Left ventricle myocardium inferior (tissue), 1 donor: ENCODE measurements around the gene DEAF1. TPM values are rescaled to one million over a fixed set of nuclear protein-coding genes. Genes with fewer than 3 reads are reported as not detected.
A peak's percentile ranks its signal among the peaks of the same experiment; 100 is the strongest.

Experiments used
- DNase-seq: peaks from one replicate; pipeline ENCODE4 v3.0.0-alpha.2; 2020
- H3K27ac ChIP-seq: fragments of 200-600 bp; replicated peaks from 2 replicates; pipeline ENCODE4 v1.8.0; 2021
- H3K27me3 ChIP-seq: fragments of 200-600 bp; 2 replicates; pipeline ENCODE4 v1.8.0; 2021; ENCODE audit warnings: low read depth
- H3K36me3 ChIP-seq: fragments of 200-600 bp; 2 replicates; pipeline ENCODE4 v1.8.0; 2021
- H3K4me1 ChIP-seq: fragments of 200-600 bp; 2 replicates; pipeline ENCODE4 v1.8.0; 2021
- H3K4me3 ChIP-seq: fragments of 200-600 bp; 2 replicates; pipeline ENCODE4 v1.8.0; 2021; ENCODE audit warnings: mild to moderate bottlenecking, moderate library complexity
- H3K9me3 ChIP-seq: fragments of 200-600 bp; replicated peaks from 2 replicates; pipeline ENCODE4 v1.8.0; 2021
- CTCF ChIP-seq: fragments of 200-600 bp; IDR thresholded peaks from 2 replicates; pipeline ENCODE4 v1.8.0; 2021; ENCODE audit warnings: antibody characterized with exemption, mild to moderate bottlenecking, borderline replicate concordance
- intact Hi-C: fragments of 100-400 bp; cut with micrococcal nuclease; formaldehyde crosslinking; loops from one replicate; pipeline ENCODE4 v1.11.0; 2022
- total RNA-seq: library from RNA; stranded (reverse); fragmentation: NEBNext Ultra II Directional; extraction: Animal tissue kit (Norgen Biotek cat#: 25700); gene quantifications from one replicate; pipeline ENCODE4 v1.2.1, GENCODE V29; 2021
- donor health status: DM: no; HTN: yes; CAD: no; lungs with severe emphysema.

Gene DEAF1
- total RNA-seq, 1 donor from 2014 or later, result 18.1 TPM

GRCh38 chr11:607971-608659, 86.9 kb downstream of the DEAF1 start:
- Histone ChIP-seq H3K9me3 (no peaks in the 10 kb centered on the region), H3K4me3 (peak overlapping the region; percentile 17), H3K36me3 (peaks cover 100% of the 10 kb centered on the region), H3K27me3 (no peaks in the 10 kb centered on the region), H3K4me1 (peaks cover 37% of the 10 kb centered on the region), H3K27ac (peak overlapping the region; percentile 65)
- intact Hi-C loops, result no loop called here
- no peak for DNase-seq
- no peak for TF ChIP-seq CTCF

- intact Hi-C loops, result no loop called here
- no peak for DNase-seq
- no peak overlapping the region for H3K4me3 ChIP-seq
- no peaks in the 10 kb centered on the region for H3K9me3 ChIP-seq
- no peak for TF ChIP-seq CTCF
- H3K27me3 ChIP-seq, result no peaks in the 10 kb centered on the region
- peaks cover 29% of the 10 kb centered on the region for H3K4me1 ChIP-seq
- peaks cover 100% of the 10 kb centered on the region for H3K36me3 ChIP-seq
- H3K27ac ChIP-seq, result no peak overlapping the region
Measured at GRCh38 chr11:607020-607780, 87.8 kb downstream of the DEAF1 start.

GRCh38 chr11:606245-606644, 88.8 kb downstream of the DEAF1 start:
- Histone ChIP-seq H3K9me3 (no peaks in the 10 kb centered on the region), H3K27me3 (no peaks in the 10 kb centered on the region), H3K36me3 (peaks cover 100% of the 10 kb centered on the region), H3K27ac (peak overlapping the region; percentile 72), H3K4me3 (no peak overlapping the region), H3K4me1 (peaks cover 25% of the 10 kb centered on the region)
- TF ChIP-seq CTCF, result no peak
- DNase-seq, result peak; percentile 77
- intact Hi-C loops, result no loop called here

- no peak for TF ChIP-seq CTCF
- Histone ChIP-seq H3K4me1 (peaks cover 25% of the 10 kb centered on the region), H3K4me3 (no peak overlapping the region), H3K36me3 (peaks cover 100% of the 10 kb centered on the region), H3K27me3 (no peaks in the 10 kb centered on the region), H3K27ac (peak overlapping the region; percentile 72), H3K9me3 (no peaks in the 10 kb centered on the region)
- DNase-seq, result no peak
- intact Hi-C loops, result no loop called here
Measured at GRCh38 chr11:605286-606129, 89.5 kb downstream of the DEAF1 start.

- Histone ChIP-seq H3K36me3 (peaks cover 100% of the 10 kb centered on the region), H3K27me3 (no peaks in the 10 kb centered on the region), H3K9me3 (no peaks in the 10 kb centered on the region), H3K27ac (no peak overlapping the region), H3K4me1 (peaks cover 15% of the 10 kb centered on the region), H3K4me3 (no peak overlapping the region)
- no peak for TF ChIP-seq CTCF
- intact Hi-C loops, result no loop called here
- no peak for DNase-seq
Measured at GRCh38 chr11:603154-603553, 91.9 kb downstream of the DEAF1 start.
